B cell (primary cell): ENCODE measurements around the gene LIPA. TPM values are rescaled to one million over a fixed set of nuclear protein-coding genes. Genes with fewer than 3 reads are reported as not detected.
A peak's percentile ranks its signal among the peaks of the same experiment; 100 is the strongest.
"Not testable (repeated sequence)": the region's sequence is repeated elsewhere in the genome, so short reads cannot be mapped to it uniquely, and the experiment has no call there.

Experiments
- ATAC-seq: fragments of 200-7000 bp; cut with Tn5 transposase; one replicate; pipeline ENCODE4 v1.10.0; 2021; ENCODE audit warnings: low read depth, mild to moderate bottlenecking, moderate number of reproducible peaks, moderate library complexity
- CTCF ChIA-PET: fragments of 350-600 bp; sonication (Branson Sonifier 250); formaldehyde crosslinking; loops from one replicate; lab custom pipeline; 2021; ENCODE audit warnings: antibody characterized with exemption, inconsistent platforms; lab: Charles Lee
- POLR2A ChIA-PET: fragments of 350-600 bp; sonication (Branson Sonifier 250); formaldehyde crosslinking; loops from one replicate; lab custom pipeline; 2021; ENCODE audit warnings: antibody characterized with exemption; lab: Charles Lee
- DNase-seq: peaks from one replicate; pipeline ENCODE4 v3.0.0; 2013
- H2AFZ ChIP-seq: 2 replicates; pipeline ENCODE4 v1.6.1; 2012; ENCODE audit warnings: mild to moderate bottlenecking, low read depth, low read length; ENCODE audit not compliant: insufficient read depth, poor library complexity, severe bottlenecking
- H3K27ac ChIP-seq, 2 donors: 1 replicate in 1 of 2; 2 replicates in 1 of 2; pipeline ENCODE4 v1.5.1; 2012 to 2013; ENCODE audit warnings: low read length in 2 of 2, mild to moderate bottlenecking in 2 of 2, moderate library complexity in 1 of 2
- H3K27me3 ChIP-seq, 4 experiments: fragments of 200-600 bp in 1 of 4; sonication (generic) in 1 of 4; replicated peaks in 1 of 4; 1 replicate in 2 of 4; 2 replicates in 2 of 4; pipeline versions ENCODE4 v1.6.1 to v1.7.0; 2013 to 2016; ENCODE audit warnings: low read length in 3 of 4, mild to moderate bottlenecking in 2 of 4, mixed read lengths in 1 of 4, moderate library complexity in 1 of 4; ENCODE audit not compliant: insufficient read depth in 4 of 4, control insufficient read depth in 3 of 4; ENCODE audit errors: control extremely low read depth in 1 of 4
- H3K36me3 ChIP-seq, 2 experiments: replicated peaks in 1 of 2; 1 replicate in 1 of 2; 2 replicates in 1 of 2; pipeline versions ENCODE4 v1.6.1 to v1.7.1; 2013; ENCODE audit warnings: low read length in 1 of 2; ENCODE audit not compliant: insufficient read depth in 2 of 2, control insufficient read depth in 1 of 2; ENCODE audit errors: control extremely low read depth in 1 of 2, extremely low read depth in 1 of 2
- H3K4me1 ChIP-seq, 2 donors: fragments of 200-600 bp in 1 of 2; sonication (generic) in 1 of 2; 1 replicate in 1 of 2; 2 replicates in 1 of 2; pipeline versions ENCODE4 v1.5.1 to v1.6.1; 2013 to 2017; ENCODE audit warnings: low read length in 2 of 2; ENCODE audit not compliant: control insufficient read depth in 2 of 2, insufficient read depth in 2 of 2
- H3K4me2 ChIP-seq: replicated peaks from 2 replicates; pipeline ENCODE3; 2012; ENCODE audit warnings: mild to moderate bottlenecking, low read depth, low read length; ENCODE audit not compliant: poor library complexity, severe bottlenecking
- H3K4me3 ChIP-seq, 5 experiments: fragments of 200-600 bp in 1 of 5; sonication (generic) in 1 of 5; 1 replicate in 3 of 5; 2 replicates in 2 of 5; pipeline versions ENCODE4 v1.5.1 to v1.7.0; 2011 to 2016; ENCODE audit warnings: low read length in 4 of 5, mild to moderate bottlenecking in 4 of 5, low read depth in 2 of 5, control low read depth in 1 of 5, moderate library complexity in 1 of 5; ENCODE audit not compliant: insufficient read depth in 1 of 5; ENCODE audit errors: control extremely low read depth in 1 of 5, extremely low read depth in 1 of 5
- H3K79me2 ChIP-seq: fragments of 200-600 bp; sonication (generic); one replicate; pipeline ENCODE4 v1.6.0; 2016; ENCODE audit warnings: low read length; ENCODE audit not compliant: control insufficient read depth, insufficient read depth
- H3K9ac ChIP-seq: fragments of 200-600 bp; sonication (generic); 2 replicates; pipeline ENCODE4 v1.6.1; 2017; ENCODE audit warnings: mild to moderate bottlenecking, low read length, moderate library complexity
- H3K9me3 ChIP-seq, 3 donors: one replicate each; pipeline versions ENCODE4 v1.6.1 to v1.7.1; 2013; ENCODE audit warnings: low read length in 2 of 3; ENCODE audit not compliant: control insufficient read depth in 2 of 3, insufficient read depth in 1 of 3; ENCODE audit errors: control extremely low read depth in 1 of 3
- H4K20me1 ChIP-seq: 2 replicates; pipeline ENCODE4 v1.6.0; 2012; ENCODE audit warnings: mild to moderate bottlenecking, low read length; ENCODE audit not compliant: insufficient read depth, control insufficient read depth, poor library complexity, severe bottlenecking
- H3K27ac Mint-ChIP-seq: one replicate; pipeline ENCODE4 v1.8.0; 2021; ENCODE audit warnings: mixed read lengths
- H3K27me3 Mint-ChIP-seq: one replicate; pipeline ENCODE4 v1.8.0; 2021; ENCODE audit warnings: mixed read lengths
- H3K4me1 Mint-ChIP-seq: one replicate; pipeline ENCODE4 v1.8.0; 2021; ENCODE audit warnings: mixed read lengths
- H3K4me3 Mint-ChIP-seq: one replicate; pipeline ENCODE4 v1.8.0; 2021; ENCODE audit warnings: mixed read lengths
- H3K9me3 Mint-ChIP-seq: one replicate; pipeline ENCODE4 v1.8.0; 2022; ENCODE audit warnings: mixed read lengths; ENCODE audit not compliant: insufficient read depth
- CTCF ChIP-seq: fragments of 200-600 bp; IDR thresholded peaks from one replicate; pipeline ENCODE4 v1.8.0; 2022; ENCODE audit warnings: antibody characterized with exemption, mild to moderate bottlenecking
- EZH2 ChIP-seq: IDR thresholded peaks from 2 replicates; pipeline ENCODE4 v1.6.1; 2012; ENCODE audit warnings: borderline replicate concordance, low read depth, mild to moderate bottlenecking, moderate library complexity, low read length; ENCODE audit not compliant: insufficient read depth, poor library complexity, severe bottlenecking
- WGBS: methylation state at CpG from one replicate; pipeline ENCODE4 v1.1.5; 2013; ENCODE audit warnings: missing lambda C conversion rate; ENCODE audit not compliant: insufficient coverage; 5-methylcytosine and 5-hydroxymethylcytosine counted together
- intact Hi-C: fragments of 100-400 bp; cut with micrococcal nuclease; formaldehyde crosslinking; loops from one replicate; pipeline ENCODE4 v1.10.0; 2022
- polyA plus RNA-seq: library from polyadenylated mRNA; depleted of rRNA; stranded (reverse); fragments of >200 nt; gene quantifications from 2 replicates; pipeline ENCODE4 v1.2.3, GENCODE V29; 2012
- total RNA-seq, 2 donors: library from RNA; stranded (reverse); fragments of 120-200 nt in 1 of 2; gene quantifications; 1 replicate in 1 of 2; 2 replicates in 1 of 2; pipeline versions ENCODE4 v1.2.3 to v1.2.4, GENCODE V29; 2013 to 2022

Gene LIPA
- total and polyA plus RNA-seq, 2 donors (not counting 1 experiment from before 2014, with no cell fraction given), result 16.4 to 36.5 TPM

- POLR2A ChIA-PET, result no interaction called here
- Mint-ChIP-seq H3K27me3 (no peaks in the 10 kb centered on the region), H3K9me3 (no peaks in the 10 kb centered on the region), H3K4me3 (no peak overlapping the region), H3K27ac (no peak overlapping the region), H3K4me1 (peaks cover 44% of the 10 kb centered on the region)
- ATAC-seq, result no peak
- Histone ChIP-seq H3K9ac (no peak overlapping the region), H3K79me2 (peaks cover 35% of the 10 kb centered on the region), H3K4me1 (peaks cover 29 to 39% of the 10 kb centered on the region in 2 donors), H3K4me3 (no peak overlapping the region), H3K9me3 (peaks cover 0 to 5% (median 2%) of the 10 kb centered on the region in 3 donors), H3K27me3 (no peaks in the 10 kb centered on the region), H4K20me1 (no peaks in the 10 kb centered on the region), H3K27ac (peak overlapping the region in 1 of 2 donors; percentile 47), H3K4me2 (peak overlapping the region; percentile 19), H3K36me3 (peaks cover 0 to 1% of the 10 kb centered on the region in 2 experiments), H2AFZ (no peak overlapping the region)
- TF ChIP-seq EZH2 (no peak), CTCF (no peak)
- CTCF ChIA-PET, result interaction anchor here (0.6 to 2.0 kb wide), 3 partner anchors 31 to 314 kb away, joined by 3 to 9 read pairs (median 4); no protein-coding TSS in a partner anchor
- intact Hi-C loops, result no loop called here
- 56% methylated on average over 1 of the region's 3 CpGs for WGBS
- DNase-seq, result no peak
Observed at GRCh38 chr10:89248990-89249389, 2.6 kb downstream of the LIPA start.

GRCh38 chr10:89247623-89248022, 4.0 kb downstream of the LIPA start:
- H3K27me3 ChIP-seq, H3K36me3 ChIP-seq, CTCF ChIA-PET, H4K20me1 ChIP-seq, H3K9me3 ChIP-seq, H3K9ac ChIP-seq, H2AFZ ChIP-seq, H3K4me2 ChIP-seq, H3K27ac ChIP-seq, H3K27me3 Mint-ChIP-seq, H3K4me3 ChIP-seq, ATAC-seq, intact Hi-C loops, POLR2A ChIA-PET, H3K27ac Mint-ChIP-seq, H3K9me3 Mint-ChIP-seq, DNase-seq, H3K4me3 Mint-ChIP-seq: not testable (repeated sequence)
- H3K4me1 Mint-ChIP-seq, result peaks cover 58% of the 10 kb centered on the region
- H3K79me2 ChIP-seq, result peaks cover 35% of the 10 kb centered on the region
- peaks cover 40 to 51% of the 10 kb centered on the region in 2 donors for H3K4me1 ChIP-seq
- WGBS, result 100% methylated on average over 1 of the region's 2 CpGs
